CD4-positive, alpha-beta T cell (primary cell): ENCODE results near the gene RASGRF2. TPM values are rescaled to one million over a fixed set of nuclear protein-coding genes. Genes with fewer than 3 reads are reported as not detected.
A peak's percentile ranks its signal among the peaks of the same experiment; 100 is the strongest.

Experiments used
- ATAC-seq: fragments of 200-7000 bp; cut with Tn5 transposase; one replicate; pipeline ENCODE4 v1.10.0; 2022; ENCODE audit warnings: mild to moderate bottlenecking; ENCODE audit not compliant: poor library complexity
- CTCF ChIA-PET: fragments of 350-600 bp; sonication (Branson Sonifier 250); formaldehyde crosslinking; loops from one replicate; lab custom pipeline; 2021; ENCODE audit warnings: antibody characterized with exemption, inconsistent platforms; lab: Charles Lee
- POLR2A ChIA-PET: fragments of 350-600 bp; sonication (Branson Sonifier 250); formaldehyde crosslinking; loops from one replicate; lab custom pipeline; 2021; ENCODE audit warnings: antibody characterized with exemption, inconsistent platforms; lab: Charles Lee
- DNase-seq, 14 experiments: peaks; one replicate each; pipeline ENCODE4 v3.0.0-alpha.2; 2013 to 2020; ENCODE audit warnings: mixed read lengths in 2 of 14
- H3K27ac ChIP-seq, 2 donors: one replicate each; pipeline versions ENCODE4 v1.5.1 to v1.7.0; 2013; ENCODE audit warnings: low read length in 2 of 2, low read depth in 1 of 2, mild to moderate bottlenecking in 1 of 2
- H3K27me3 ChIP-seq, 2 experiments: 1 replicate in 1 of 2; 2 replicates in 1 of 2; pipeline versions ENCODE4 v1.6.1 to v1.7.0; 2013; ENCODE audit warnings: low read length in 2 of 2, control low read depth in 1 of 2, mild to moderate bottlenecking in 1 of 2, moderate library complexity in 1 of 2; ENCODE audit not compliant: insufficient read depth in 2 of 2, control insufficient read depth in 1 of 2
- H3K36me3 ChIP-seq: one replicate; pipeline ENCODE4 v1.6.1; 2013; ENCODE audit warnings: low read length, control low read depth; ENCODE audit not compliant: insufficient read depth
- H3K4me1 ChIP-seq: one replicate; pipeline ENCODE4 v1.6.1; 2013; ENCODE audit warnings: low read length, control low read depth; ENCODE audit not compliant: insufficient read depth
- H3K4me3 ChIP-seq: one replicate; pipeline ENCODE4 v1.5.1; 2013; ENCODE audit warnings: mild to moderate bottlenecking, low read length, moderate library complexity
- H3K9me3 ChIP-seq, 2 experiments: 1 replicate in 1 of 2; 2 replicates in 1 of 2; pipeline versions ENCODE4 v1.6.1 to v1.7.0; 2013; ENCODE audit warnings: low read length in 2 of 2, mild to moderate bottlenecking in 2 of 2, control low read depth in 1 of 2, moderate library complexity in 1 of 2; ENCODE audit not compliant: control insufficient read depth in 1 of 2, insufficient read depth in 1 of 2
- H3K27ac Mint-ChIP-seq: one replicate; pipeline ENCODE4 v1.8.0; 2020; ENCODE audit warnings: mixed read lengths
- H3K27me3 Mint-ChIP-seq: one replicate; pipeline ENCODE4 v1.8.0; 2021; ENCODE audit warnings: mixed read lengths
- H3K36me3 Mint-ChIP-seq: one replicate; pipeline ENCODE4 v1.8.0; 2021; ENCODE audit warnings: low read depth, mixed read lengths
- H3K4me1 Mint-ChIP-seq: one replicate; pipeline ENCODE4 v1.8.0; 2021; ENCODE audit warnings: low read depth, mixed read lengths
- H3K4me3 Mint-ChIP-seq: one replicate; pipeline ENCODE4 v1.8.0; 2020; ENCODE audit warnings: mild to moderate bottlenecking, mixed read lengths
- H3K9me3 Mint-ChIP-seq: one replicate; pipeline ENCODE4 v1.8.0; 2020; ENCODE audit warnings: mixed read lengths
- intact Hi-C, 2 experiments: fragments of 100-400 bp; cut with DNase I in 1 of 2; cut with micrococcal nuclease in 1 of 2; formaldehyde crosslinking; loops; one replicate each; pipeline versions ENCODE4 v1.15.1 to v1.9.0; 2023 to 2025; cut with DNase I, micrococcal nuclease
- total RNA-seq, 174 experiments: library from RNA in 2 of 174; stranded (reverse) in 2 of 174; gene quantifications; one replicate each; pipeline ENCODE4 v1.2.3 and lab custom pipeline; 2021 to 2026
- TF ChIP-seq, protein P1 (sequence below): fragments of 200-600 bp; IDR thresholded peaks from one replicate; pipeline ENCODE4 v1.8.0; 2022; ENCODE audit warnings: antibody characterized with exemption, mild to moderate bottlenecking

Gene RASGRF2
- total RNA-seq, 2 experiments from 2014 or later, result 21.9 to 24.9 TPM

DNA sequence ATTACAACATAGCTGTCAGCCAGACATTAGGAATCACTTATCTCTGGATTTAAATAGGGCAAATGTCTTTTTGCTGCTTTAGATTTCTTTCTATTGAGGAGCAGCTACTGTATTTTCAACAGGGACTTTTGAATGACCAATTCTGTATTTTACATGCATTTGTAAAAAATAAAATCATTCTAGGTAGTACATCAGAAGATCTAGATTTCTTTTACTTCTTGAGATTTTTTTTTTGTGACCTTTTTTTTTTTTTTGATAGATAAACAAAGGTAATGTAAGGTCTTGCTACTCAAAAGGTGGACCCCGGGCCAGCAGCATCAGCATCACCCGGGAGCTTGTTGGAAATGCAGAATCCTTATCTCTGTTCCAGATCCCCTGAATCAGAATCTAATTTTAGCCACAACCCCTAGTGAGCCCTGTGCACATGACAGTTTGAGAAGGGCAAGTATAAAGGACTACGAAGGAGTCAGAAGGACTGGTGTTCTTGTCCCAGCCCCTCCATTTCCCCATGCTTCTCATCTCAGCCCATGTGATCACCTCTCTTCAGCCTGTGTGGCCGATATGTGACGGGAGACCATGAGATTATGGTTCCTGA is 235.3 kb downstream of the RASGRF2 start:
- TF ChIP-seq, protein P1, sequence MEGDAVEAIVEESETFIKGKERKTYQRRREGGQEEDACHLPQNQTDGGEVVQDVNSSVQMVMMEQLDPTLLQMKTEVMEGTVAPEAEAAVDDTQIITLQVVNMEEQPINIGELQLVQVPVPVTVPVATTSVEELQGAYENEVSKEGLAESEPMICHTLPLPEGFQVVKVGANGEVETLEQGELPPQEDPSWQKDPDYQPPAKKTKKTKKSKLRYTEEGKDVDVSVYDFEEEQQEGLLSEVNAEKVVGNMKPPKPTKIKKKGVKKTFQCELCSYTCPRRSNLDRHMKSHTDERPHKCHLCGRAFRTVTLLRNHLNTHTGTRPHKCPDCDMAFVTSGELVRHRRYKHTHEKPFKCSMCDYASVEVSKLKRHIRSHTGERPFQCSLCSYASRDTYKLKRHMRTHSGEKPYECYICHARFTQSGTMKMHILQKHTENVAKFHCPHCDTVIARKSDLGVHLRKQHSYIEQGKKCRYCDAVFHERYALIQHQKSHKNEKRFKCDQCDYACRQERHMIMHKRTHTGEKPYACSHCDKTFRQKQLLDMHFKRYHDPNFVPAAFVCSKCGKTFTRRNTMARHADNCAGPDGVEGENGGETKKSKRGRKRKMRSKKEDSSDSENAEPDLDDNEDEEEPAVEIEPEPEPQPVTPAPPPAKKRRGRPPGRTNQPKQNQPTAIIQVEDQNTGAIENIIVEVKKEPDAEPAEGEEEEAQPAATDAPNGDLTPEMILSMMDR, result peak; percentile 40
- no peaks in the 10 kb centered on the region for H3K9me3 ChIP-seq
- H3K4me3 ChIP-seq, result no peak overlapping the region
- ChIA-PET CTCF (interaction anchor here (0.8 to 1.2 kb wide), 2 partner anchors 11 to 509 kb away, joined by 3 to 4 read pairs; no protein-coding TSS in a partner anchor), POLR2A (interaction anchor here (0.7 kb wide), 2 partner anchors 512 to 674 kb away, joined by 3 read pairs; no protein-coding TSS in a partner anchor)
- intact Hi-C loops, result loop anchor here (1.0 to 10.0 kb wide), 4 partner anchors 261 to 711 kb away; partner anchors contain the start of gene FAM151B (in 1 of the 2)
- no peak overlapping the region for H3K4me3 Mint-ChIP-seq
- peaks cover 8% of the 10 kb centered on the region for H3K4me1 ChIP-seq
- no peak for ATAC-seq
- no peaks in the 10 kb centered on the region for H3K9me3 Mint-ChIP-seq
- no peak overlapping the region for H3K27ac ChIP-seq
- no peaks in the 10 kb centered on the region for H3K27me3 Mint-ChIP-seq
- DNase-seq, result no peak
- H3K27ac Mint-ChIP-seq, result peak overlapping the region; percentile 60
- peaks cover 10% of the 10 kb centered on the region for H3K4me1 Mint-ChIP-seq
- H3K36me3 Mint-ChIP-seq, result peaks cover 22% of the 10 kb centered on the region
- no peaks in the 10 kb centered on the region for H3K27me3 ChIP-seq
- H3K36me3 ChIP-seq, result no peaks in the 10 kb centered on the region

DNA sequence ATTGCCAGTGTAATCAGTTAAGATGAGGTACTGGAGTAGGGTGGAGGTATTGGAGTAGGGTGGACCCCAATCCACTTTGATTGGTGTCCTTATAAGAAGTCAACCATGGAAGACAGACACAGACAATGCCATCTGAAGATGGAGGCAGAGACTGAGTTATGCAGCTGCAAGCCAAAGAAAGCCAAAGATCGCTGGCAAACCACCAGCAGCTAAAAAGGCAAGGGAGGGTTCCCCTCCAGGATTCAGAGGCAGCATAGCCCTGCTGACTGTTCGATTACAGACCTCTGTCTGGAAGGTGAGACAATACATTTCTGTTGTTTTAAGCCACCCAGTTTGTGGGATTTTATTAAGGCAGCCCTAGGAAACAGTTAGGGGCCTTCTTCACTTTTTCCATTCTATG is 242.5 kb downstream of the RASGRF2 start:
- CTCF ChIA-PET, result interaction anchor here (0.5 kb wide), 1 partner anchor 1096 kb away, joined by 5 read pairs; no protein-coding TSS in a partner anchor
- H3K27ac Mint-ChIP-seq, result no peak overlapping the region
- no peaks in the 10 kb centered on the region for H3K4me1 Mint-ChIP-seq
- POLR2A ChIA-PET, result no interaction called here
- H3K9me3 Mint-ChIP-seq, result no peaks in the 10 kb centered on the region
- no peaks in the 10 kb centered on the region for H3K9me3 ChIP-seq
- H3K27me3 ChIP-seq, result no peaks in the 10 kb centered on the region
- ATAC-seq (no peak), DNase-seq (no peak)
- no peak overlapping the region for H3K27ac ChIP-seq
- no peak overlapping the region for H3K4me3 Mint-ChIP-seq
- peaks cover 37% of the 10 kb centered on the region for H3K36me3 ChIP-seq
- intact Hi-C loops, result no loop called here
- no peaks in the 10 kb centered on the region for H3K4me1 ChIP-seq
- TF ChIP-seq, protein P1, result no peak
- no peak overlapping the region for H3K4me3 ChIP-seq
- H3K27me3 Mint-ChIP-seq, result no peaks in the 10 kb centered on the region
- H3K36me3 Mint-ChIP-seq, result peaks cover 63% of the 10 kb centered on the region

DNA sequence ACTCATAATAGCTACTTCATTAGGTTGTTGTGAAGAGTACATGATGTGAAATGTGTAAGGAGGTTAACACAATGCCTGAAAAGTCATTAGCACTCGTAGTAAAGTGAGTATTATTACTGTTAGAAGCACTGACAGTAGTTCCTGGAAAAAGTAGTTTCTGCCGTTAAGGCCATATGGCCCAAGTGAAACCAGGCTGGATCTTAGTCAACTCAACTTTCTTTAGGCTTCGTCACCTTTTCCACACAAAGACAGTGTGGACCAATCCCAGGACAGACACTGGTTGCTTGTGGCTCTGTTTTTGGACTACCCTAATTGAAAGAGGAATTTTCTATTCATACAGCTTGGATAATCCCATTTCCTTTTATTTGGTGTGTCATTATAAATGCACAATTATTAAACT is 243.6 kb downstream of the RASGRF2 start:
- H3K27ac Mint-ChIP-seq, result no peak overlapping the region
- H3K9me3 Mint-ChIP-seq, result no peaks in the 10 kb centered on the region
- intact Hi-C loops, result no loop called here
- TF ChIP-seq, protein P1, result no peak
- DNase-seq (no peak), ATAC-seq (no peak)
- Histone ChIP-seq H3K27me3 (no peaks in the 10 kb centered on the region), H3K27ac (no peak overlapping the region), H3K9me3 (no peaks in the 10 kb centered on the region), H3K4me3 (no peak overlapping the region), H3K4me1 (no peaks in the 10 kb centered on the region), H3K36me3 (peaks cover 40% of the 10 kb centered on the region)
- POLR2A ChIA-PET, result no interaction called here
- no peak overlapping the region for H3K4me3 Mint-ChIP-seq
- peaks cover 72% of the 10 kb centered on the region for H3K36me3 Mint-ChIP-seq
- CTCF ChIA-PET, result no interaction called here
- no peaks in the 10 kb centered on the region for H3K27me3 Mint-ChIP-seq
- H3K4me1 Mint-ChIP-seq, result no peaks in the 10 kb centered on the region
